GM12873 (cell line): Measurements from ENCODE around the gene PAX1.

Experiments
- TF ChIP-seq, protein P1 (sequence below): IDR thresholded peaks from 2 replicates; pipeline ENCODE4 v1.5.1; 2012; ENCODE audit warnings: low read depth, mild to moderate bottlenecking, moderate library complexity, low read length, control low read depth; ENCODE audit not compliant: insufficient read depth; ENCODE audit errors: missing control alignments

The PAX1 gene

DNA sequence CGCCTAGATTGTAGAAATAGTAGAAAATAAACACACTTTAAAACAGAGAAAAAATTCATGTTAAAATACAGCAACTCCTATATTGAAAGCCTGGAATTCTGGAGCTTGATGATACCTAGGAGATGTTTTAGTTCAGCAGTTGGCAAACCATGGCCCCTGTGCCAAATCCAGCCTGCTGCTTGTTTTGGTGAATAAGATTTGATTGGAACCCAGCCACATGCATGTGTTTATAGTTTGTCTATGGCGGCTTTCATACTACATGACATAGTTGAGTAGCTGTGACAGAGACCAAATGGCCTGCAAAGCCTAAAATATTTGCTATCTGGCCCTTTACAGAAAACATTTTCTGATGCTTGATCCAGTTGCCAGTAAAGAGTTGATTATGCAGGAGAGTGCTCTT, 57.2 kb downstream of the PAX1 start:
- TF ChIP-seq, protein P1, sequence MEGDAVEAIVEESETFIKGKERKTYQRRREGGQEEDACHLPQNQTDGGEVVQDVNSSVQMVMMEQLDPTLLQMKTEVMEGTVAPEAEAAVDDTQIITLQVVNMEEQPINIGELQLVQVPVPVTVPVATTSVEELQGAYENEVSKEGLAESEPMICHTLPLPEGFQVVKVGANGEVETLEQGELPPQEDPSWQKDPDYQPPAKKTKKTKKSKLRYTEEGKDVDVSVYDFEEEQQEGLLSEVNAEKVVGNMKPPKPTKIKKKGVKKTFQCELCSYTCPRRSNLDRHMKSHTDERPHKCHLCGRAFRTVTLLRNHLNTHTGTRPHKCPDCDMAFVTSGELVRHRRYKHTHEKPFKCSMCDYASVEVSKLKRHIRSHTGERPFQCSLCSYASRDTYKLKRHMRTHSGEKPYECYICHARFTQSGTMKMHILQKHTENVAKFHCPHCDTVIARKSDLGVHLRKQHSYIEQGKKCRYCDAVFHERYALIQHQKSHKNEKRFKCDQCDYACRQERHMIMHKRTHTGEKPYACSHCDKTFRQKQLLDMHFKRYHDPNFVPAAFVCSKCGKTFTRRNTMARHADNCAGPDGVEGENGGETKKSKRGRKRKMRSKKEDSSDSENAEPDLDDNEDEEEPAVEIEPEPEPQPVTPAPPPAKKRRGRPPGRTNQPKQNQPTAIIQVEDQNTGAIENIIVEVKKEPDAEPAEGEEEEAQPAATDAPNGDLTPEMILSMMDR = no peak

DNA sequence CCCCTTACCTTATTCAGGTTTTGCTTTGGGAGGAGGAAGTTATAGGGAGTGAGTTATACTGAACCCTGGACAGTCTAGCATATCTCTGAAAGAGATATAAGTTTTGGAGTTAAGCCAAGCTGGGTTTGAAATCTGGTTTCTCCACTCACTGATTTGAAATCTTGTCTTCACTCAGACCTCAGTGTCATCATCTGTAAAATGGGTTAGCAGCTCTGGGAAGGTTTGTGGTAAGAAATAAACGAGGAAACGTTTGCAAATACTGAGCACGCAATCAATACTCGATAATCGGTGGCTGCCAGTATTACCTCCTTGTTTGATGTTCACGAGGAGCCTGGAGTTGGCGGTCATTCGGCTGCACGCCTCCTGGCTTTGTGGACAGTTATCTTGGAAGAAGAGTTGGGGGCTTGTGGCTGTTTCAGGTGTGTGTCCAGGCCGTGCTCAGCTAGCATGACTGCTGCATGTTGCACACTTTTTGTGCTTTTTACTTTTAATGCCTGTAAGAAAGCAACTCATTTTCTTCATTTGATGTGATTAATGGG, 61.8 kb downstream of the PAX1 start:
- TF ChIP-seq, protein P1 = no peak

DNA sequence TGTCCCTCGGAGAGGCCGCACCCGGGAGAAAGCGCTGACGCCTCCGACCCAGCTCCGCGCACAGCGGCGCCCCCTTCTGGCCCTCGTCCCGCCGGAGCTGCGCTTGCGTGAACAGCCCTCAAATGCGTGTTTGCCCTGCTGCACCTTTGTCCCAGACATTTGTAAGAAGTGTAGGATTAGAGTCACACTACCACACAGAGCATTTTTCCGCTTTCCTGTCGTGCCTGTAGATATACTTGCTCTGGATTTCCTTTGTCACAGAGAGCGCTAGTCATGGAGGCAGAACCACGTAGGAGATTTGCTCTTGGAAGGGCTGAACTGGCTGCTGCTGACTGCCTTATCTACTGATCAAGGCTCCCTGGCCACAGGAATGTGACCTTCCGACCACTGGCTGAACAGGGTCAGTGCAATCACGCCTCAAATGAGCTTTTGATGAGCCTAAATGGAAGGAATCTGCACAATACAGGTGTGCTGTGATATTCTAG, 62.3 kb downstream of the PAX1 start:
- TF ChIP-seq, protein P1 = peak; percentile 64
